Activated T-cell treated with anti-CD3 and anti-CD28 coated beads for 1 hour (primary cell): Measurements from ENCODE around the gene PRR13.
"Not testable (repeated sequence)": the region's sequence is repeated elsewhere in the genome, so short reads cannot be mapped to it uniquely, and the experiment has no call there.

Experiments
- DNase-seq: peaks from one replicate; pipeline ENCODE4 v3.0.0-alpha.2; 2020; ENCODE audit warnings: low read depth

PRR13 gene

GRCh38 chr12:53472056-53472582 is 30.6 kb downstream of the PRR13 start:
- DNase-seq = no peak

- DNase-seq = no peak
Measured at GRCh38 chr12:53474077-53474476, 32.5 kb downstream of the PRR13 start.

GRCh38 chr12:53474819-53475218 is 33.3 kb downstream of the PRR13 start:
- no peak for DNase-seq

GRCh38 chr12:53476769-53477209 is 35.3 kb downstream of the PRR13 start:
- no peak for DNase-seq

GRCh38 chr12:53478865-53479264 is 37.3 kb downstream of the PRR13 start:
- DNase-seq = no peak

GRCh38 chr12:53479331-53479730 is 37.8 kb downstream of the PRR13 start:
- no peak for DNase-seq

GRCh38 chr12:53480491-53481442 is 39.2 kb downstream of the PRR13 start:
- no peak for DNase-seq

GRCh38 chr12:53481458-53481857 is 39.9 kb downstream of the PRR13 start:
- not testable (repeated sequence) for DNase-seq

GRCh38 chr12:53481939-53482586 is 40.5 kb downstream of the PRR13 start:
- no peak for DNase-seq

- DNase-seq = no peak
Measured at GRCh38 chr12:53482626-53483168, 41.2 kb downstream of the PRR13 start.

GRCh38 chr12:53483225-53483978 is 41.9 kb downstream of the PRR13 start:
- DNase-seq = no peak

- no peak for DNase-seq
Measured at GRCh38 chr12:53483979-53484377, 42.4 kb downstream of the PRR13 start.

- no peak for DNase-seq
Measured at GRCh38 chr12:53484686-53485575, 43.4 kb downstream of the PRR13 start.

GRCh38 chr12:53485955-53486735 is 44.6 kb downstream of the PRR13 start:
- no peak for DNase-seq

GRCh38 chr12:53486736-53487487 is 45.4 kb downstream of the PRR13 start:
- DNase-seq = no peak

- no peak for DNase-seq
Measured at GRCh38 chr12:53489242-53489864, 47.8 kb downstream of the PRR13 start.

- no peak for DNase-seq
Measured at GRCh38 chr12:53492188-53492587, 50.7 kb downstream of the PRR13 start.

GRCh38 chr12:53492830-53493609 is 51.5 kb downstream of the PRR13 start:
- DNase-seq = peak; percentile 78
